COLO829 (cell line): ENCODE measurements around the gene CPXM2.
"Not testable (repeated sequence)": the region's sequence is repeated elsewhere in the genome, so short reads cannot be mapped to it uniquely, and the experiment has no call there.

Source experiments
- DNase-seq: peaks from one replicate; pipeline ENCODE4 v3.0.0; 2012; ENCODE audit warnings: low spot score

CPXM2 gene

GRCh38 chr10:123742751-123743440 is 148.7 kb downstream of the CPXM2 start:
- no peak for DNase-seq

GRCh38 chr10:123741711-123742110 is 149.9 kb downstream of the CPXM2 start:
- DNase-seq = no peak

- DNase-seq = no peak
Measured at GRCh38 chr10:123741146-123741545, 150.5 kb downstream of the CPXM2 start.

GRCh38 chr10:123736917-123737316 is 154.7 kb downstream of the CPXM2 start:
- not testable (repeated sequence) for DNase-seq

- no peak for DNase-seq
Measured at GRCh38 chr10:123729523-123729922, 162.1 kb downstream of the CPXM2 start.

- no peak for DNase-seq
Measured at GRCh38 chr10:123726836-123727235, 164.8 kb downstream of the CPXM2 start.

- no peak for DNase-seq
Measured at GRCh38 chr10:123726381-123726780, 165.2 kb downstream of the CPXM2 start.

GRCh38 chr10:123724747-123725146 is 166.9 kb downstream of the CPXM2 start:
- no peak for DNase-seq

- no peak for DNase-seq
Measured at GRCh38 chr10:123722351-123722750, 169.3 kb downstream of the CPXM2 start.

GRCh38 chr10:123721441-123722049 is 170.1 kb downstream of the CPXM2 start:
- no peak for DNase-seq

- DNase-seq = no peak
Measured at GRCh38 chr10:123720536-123720935, 171.1 kb downstream of the CPXM2 start.

GRCh38 chr10:123718544-123719060 is 173.0 kb downstream of the CPXM2 start:
- no peak for DNase-seq

GRCh38 chr10:123717336-123717735 is 174.3 kb downstream of the CPXM2 start:
- DNase-seq = no peak

- DNase-seq = no peak
Measured at GRCh38 chr10:123715546-123715945, 176.1 kb downstream of the CPXM2 start.

- DNase-seq = no peak
Measured at GRCh38 chr10:123706236-123706635, 185.4 kb downstream of the CPXM2 start.

- DNase-seq = no peak
Measured at GRCh38 chr10:123704812-123705211, 186.8 kb downstream of the CPXM2 start.

GRCh38 chr10:123704076-123704475 is 187.5 kb downstream of the CPXM2 start:
- DNase-seq = no peak

- DNase-seq = no peak
Measured at GRCh38 chr10:123703195-123703790, 188.3 kb downstream of the CPXM2 start.
